Endothelial cell of umbilical vein (primary cell): ENCODE measurements around the gene TMEM41A. TPM values are rescaled to one million over a fixed set of nuclear protein-coding genes. Genes with fewer than 3 reads are reported as not detected.

Experiments
- Bru-seq: library from RNA; stranded (reverse); fragments of 400-500 nt; gene quantifications from one replicate; lab custom pipeline; 2021; lab: Mats Ljungman, UMichigan
- BruChase-seq, 2 experiments: library from RNA; stranded (reverse); fragments of 400-500 nt; gene quantifications; one replicate each; lab custom pipeline; 2021; lab: Mats Ljungman, UMichigan
- BruUV-seq: library from RNA; stranded (reverse); fragments of 400-500 nt; replicated peaks from 2 replicates; lab custom pipeline; 2021; lab: Mats Ljungman, UMichigan
- CTCF ChIA-PET: fragments of 300-600, 350-600 bp; sonication (Branson Sonifier 250); formaldehyde crosslinking; loops from one replicate; lab custom pipeline; 2021; ENCODE audit warnings: antibody characterized with exemption, inconsistent platforms; lab: Charles Lee
- POLR2A ChIA-PET: fragments of 300-600, 350-600 bp; sonication (Branson Sonifier 250); formaldehyde crosslinking; loops from one replicate; lab custom pipeline; 2021; ENCODE audit warnings: antibody characterized with exemption, inconsistent platforms; lab: Charles Lee
- DNase-seq: peaks from one replicate; pipeline ENCODE4 v3.0.0-alpha.2; 2011; ENCODE audit warnings: low read depth, low spot score
- FAIRE-seq: peaks from 2 replicates; lab custom pipeline; 2011; peaks lifted over from hg19 to GRCh38; lab: Jason Lieb, UNC
- H2AFZ ChIP-seq: 2 replicates; pipeline ENCODE4 v1.6.0; 2012; ENCODE audit warnings: low read depth, low read length, control low read depth, inconsistent platforms
- H3K27ac ChIP-seq: 2 replicates; pipeline ENCODE4 v1.5.1; 2011; ENCODE audit warnings: low read depth, mild to moderate bottlenecking, control low read depth, low read length, moderate library complexity; ENCODE audit not compliant: insufficient read depth
- H3K27me3 ChIP-seq, 2 experiments: 2 replicates each; pipeline versions ENCODE4 v1.6.0 to v1.6.1; 2011; ENCODE audit warnings: low read length in 2 of 2, mixed read lengths in 1 of 2; ENCODE audit not compliant: control insufficient read depth in 2 of 2, insufficient read depth in 2 of 2
- H3K36me3 ChIP-seq, 2 experiments: 2 replicates in 1 of 2; 3 replicates in 1 of 2; pipeline ENCODE4 v1.5.1; 2011; ENCODE audit warnings: low read length in 2 of 2, mild to moderate bottlenecking in 1 of 2, moderate library complexity in 1 of 2; ENCODE audit not compliant: control insufficient read depth in 2 of 2, insufficient read depth in 2 of 2; ENCODE audit errors: extremely low read depth in 1 of 2
- H3K4me1 ChIP-seq: 3 replicates; pipeline ENCODE4 v1.5.1; 2011; ENCODE audit warnings: mild to moderate bottlenecking, low read length; ENCODE audit not compliant: control insufficient read depth, insufficient read depth; ENCODE audit errors: extremely low read depth
- H3K4me2 ChIP-seq: 2 replicates; pipeline ENCODE4 v1.6.1; 2011; ENCODE audit warnings: low read length, control low read depth, mixed read lengths; ENCODE audit not compliant: insufficient read depth
- H3K4me3 ChIP-seq, 3 experiments: fragments of 200-600 bp in 1 of 3; sonication (generic), shearing (Covaris generic) in 1 of 3; replicated peaks in 1 of 3; 2 replicates each; pipeline ENCODE4 v1.5.1; 2011 to 2016; ENCODE audit warnings: control low read depth in 3 of 3, low read length in 3 of 3, mild to moderate bottlenecking in 2 of 3, inconsistent platforms in 1 of 3, low read depth in 1 of 3, moderate library complexity in 1 of 3; ENCODE audit not compliant: insufficient read depth in 1 of 3
- H3K79me2 ChIP-seq: 2 replicates; pipeline ENCODE4 v1.6.0; 2012; ENCODE audit warnings: low read length, inconsistent platforms; ENCODE audit not compliant: control insufficient read depth, insufficient read depth
- H3K9ac ChIP-seq: replicated peaks from 2 replicates; pipeline ENCODE3; 2011; ENCODE audit warnings: low read length, control low read depth; ENCODE audit not compliant: insufficient read depth; ENCODE audit errors: extremely low read depth
- H3K9me1 ChIP-seq: replicated peaks from 3 replicates; pipeline ENCODE4 v1.6.0; 2011; ENCODE audit warnings: mild to moderate bottlenecking, low read length; ENCODE audit not compliant: control insufficient read depth, insufficient read depth; ENCODE audit errors: extremely low read depth
- H3K9me3 ChIP-seq: replicated peaks from 2 replicates; pipeline ENCODE4 v1.5.1; 2012; ENCODE audit warnings: low read length, inconsistent platforms; ENCODE audit not compliant: control insufficient read depth, insufficient read depth
- H4K20me1 ChIP-seq: replicated peaks from 2 replicates; pipeline ENCODE3; 2011; ENCODE audit warnings: mild to moderate bottlenecking, low read length; ENCODE audit not compliant: control insufficient read depth, insufficient read depth; ENCODE audit errors: extremely low read depth
- EZH2 ChIP-seq: IDR thresholded peaks from 2 replicates; pipeline ENCODE4 v1.6.1; 2012; ENCODE audit warnings: borderline replicate concordance, low read depth, mild to moderate bottlenecking, moderate library complexity, low read length, inconsistent platforms; ENCODE audit not compliant: severe bottlenecking
- FOS ChIP-seq: IDR thresholded peaks from 2 replicates; pipeline ENCODE4 v1.6.1; 2011; ENCODE audit warnings: mild to moderate bottlenecking, low read length, moderate library complexity, borderline replicate concordance; ENCODE audit not compliant: insufficient read depth
- GATA2 ChIP-seq: IDR thresholded peaks from 2 replicates; pipeline ENCODE4 v1.7.0; 2011; ENCODE audit warnings: low read depth, mild to moderate bottlenecking, moderate library complexity, mixed read lengths, low read length; ENCODE audit not compliant: insufficient read length, insufficient read depth
- JUN ChIP-seq: IDR thresholded peaks from 2 replicates; pipeline ENCODE4 v1.6.1; 2011; ENCODE audit warnings: borderline replicate concordance, low read depth; ENCODE audit not compliant: insufficient read length, insufficient read depth
- MAX ChIP-seq: IDR thresholded peaks from 2 replicates; pipeline ENCODE4 v1.6.1; 2011; ENCODE audit not compliant: insufficient read depth, insufficient read length
- MYC ChIP-seq: IDR thresholded peaks from one replicate; pipeline ENCODE4 v1.6.1; 2011; ENCODE audit warnings: mild to moderate bottlenecking, low read depth, low read length
- POLR2A ChIP-seq: IDR thresholded peaks from 2 replicates; pipeline ENCODE4 v1.6.1; 2012; ENCODE audit warnings: low read depth, mild to moderate bottlenecking, control low read depth, low read length
- POLR2AphosphoS5 ChIP-seq: IDR thresholded peaks from 2 replicates; pipeline ENCODE4 v1.6.1; 2012; ENCODE audit warnings: low read depth, mild to moderate bottlenecking, control low read depth, low read length, moderate library complexity; ENCODE audit not compliant: insufficient read depth
- dilution Hi-C: fragments of 300-500 bp; cut with MboI; formaldehyde crosslinking; loops from one replicate; pipeline ENCODE4 v1.15.0; 2019; ENCODE audit warnings: low sequenced_read_pairs; ENCODE audit not compliant: extremely low pct_ligation_motif_present
- intact Hi-C: fragments of 100-400 bp; cut with micrococcal nuclease; formaldehyde crosslinking; loops from one replicate; pipeline ENCODE4 v1.10.0; 2022
- long read RNA-seq: library from polyadenylated mRNA; stranded (forward); transcript quantifications from one replicate; pipeline ENCODE4 v2.0.0, GENCODE V29; 2021
- polyA minus RNA-seq, 3 experiments: library from RNA; depleted of rRNA, polyadenylated mRNA; stranded (reverse); fragments of >200 nt; gene quantifications; 1 replicate in 1 of 3; 2 replicates in 2 of 3; pipeline ENCODE4 v1.2.3, GENCODE V29; 2011
- polyA plus RNA-seq, 4 experiments: library from polyadenylated mRNA; depleted of rRNA in 3 of 4; stranded (reverse) in 3 of 4; unstranded in 1 of 4; fragments of >200 nt; gene quantifications; 2 replicates each; pipeline versions ENCODE4 v1.2.1 to v1.2.3, GENCODE V29; 2011 to 2012; ENCODE audit warnings: missing spikeins in 1 of 4
- total RNA-seq: library from RNA; stranded (reverse); gene quantifications from 2 replicates; pipeline ENCODE4 v1.2.3, GENCODE V29; 2021
- TF ChIP-seq, protein P1 (sequence below), 2 donors: IDR thresholded peaks; 1 replicate in 1 of 2; 2 replicates in 1 of 2; pipeline ENCODE4 v1.5.1; 2011; ENCODE audit warnings: low read length in 2 of 2, mild to moderate bottlenecking in 2 of 2, moderate library complexity in 2 of 2, control low read depth in 1 of 2, inconsistent platforms in 1 of 2, low read depth in 1 of 2; ENCODE audit not compliant: insufficient read depth in 1 of 2; ENCODE audit errors: extremely low read depth in 1 of 2

TMEM41A gene
- 16.0 and 16.8 TPM in 2 replicates for total RNA-seq
- 15.9 and 18.5 TPM in 2 replicates for polyA plus RNA-seq
- 12.1 and 13.1 TPM in 2 replicates for polyA plus RNA-seq (2011; cell fraction: cytosol; rRNA removed)
- polyA plus RNA-seq (2011; cell fraction: nucleus; rRNA removed): 13.8 and 14.3 TPM in 2 replicates
- polyA plus RNA-seq (2012): 11.9 and 13.6 TPM in 2 replicates
- polyA minus RNA-seq: 22.1 and 24.0 TPM in 2 replicates
- 21.8 TPM for polyA minus RNA-seq (2011; cell fraction: cytosol; rRNA and poly(A)+ RNA removed)
- polyA minus RNA-seq (2011; cell fraction: nucleus; rRNA and poly(A)+ RNA removed): 14.2 and 19.2 TPM in 2 replicates
- Bru-seq, nascent RNA: percentile 74 among the genes with signal in this experiment
- BruChase-seq, experiment 1, labeled RNA remaining after a 6-hour chase: percentile 68 among the genes with signal in this experiment
- BruChase-seq, experiment 2, labeled RNA remaining after a 2-hour chase: percentile 84 among the genes with signal in this experiment
- long read RNA-seq, transcript TMEM41A-203 (5 exons, 2,827 nt): major isoform, 19 of 32 reads
- long read RNA-seq, partial matches to known transcripts: 0 of 32 reads
- long read RNA-seq, other reads (novel, unspliced or antisense): 11 of 32 reads

DNA sequence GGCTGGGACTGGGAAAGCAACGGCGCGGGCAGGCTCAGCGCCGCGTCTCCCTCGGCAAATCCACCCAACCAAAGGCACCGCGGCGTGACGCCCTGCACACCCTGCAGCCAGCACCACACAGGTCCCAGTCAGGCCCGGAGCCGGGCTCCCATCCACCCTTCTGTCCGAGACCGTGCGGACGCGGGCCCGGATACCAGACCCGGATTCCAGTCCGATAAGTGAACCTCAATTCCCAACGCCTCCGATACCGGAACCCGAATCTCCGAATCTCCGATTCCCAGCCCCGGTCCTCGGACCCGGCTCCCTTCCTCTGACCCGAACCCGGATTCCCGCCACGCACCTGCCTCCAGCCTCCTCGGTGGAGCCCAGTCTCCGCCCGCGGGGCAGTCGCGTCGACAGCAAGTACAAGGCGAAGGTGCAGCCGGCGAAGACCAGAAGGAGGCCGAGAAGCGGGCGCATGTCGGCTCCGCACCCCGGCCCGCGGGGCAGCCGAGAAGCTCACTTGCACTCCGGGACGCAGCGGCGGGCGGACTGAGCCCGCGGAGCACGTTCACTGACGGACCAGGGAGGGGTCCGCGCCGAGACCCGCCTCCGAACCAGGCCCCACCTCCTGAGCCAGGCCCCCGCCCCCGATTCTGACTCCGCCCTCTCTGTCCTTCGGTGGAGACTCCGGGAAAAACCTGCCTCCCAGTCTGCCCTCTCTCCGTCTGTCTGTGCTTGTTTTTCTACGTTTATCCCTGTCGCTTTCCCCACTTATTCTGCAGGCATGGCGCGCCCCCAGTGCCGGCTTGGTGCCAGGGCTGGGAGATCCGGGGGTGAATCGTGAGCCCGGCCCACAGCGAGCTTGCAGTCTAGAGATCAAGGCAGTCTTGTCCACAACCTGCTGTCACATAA lies at the start of gene TMEM41A:
Gene TMEM41A, minus strand, starts transcription at position 533 of the 894 bp plus-strand sequence. Its CDS starts 74 bp downstream, at position 459.
- Histone ChIP-seq H3K4me1 (peaks cover 5% of the 10 kb centered on the region), H2AFZ (peak within 1 kb of the TSS; percentile 91), H3K27me3 (peaks cover 2 to 8% of the 10 kb centered on the region in 2 experiments), H3K9me1 (no peaks in the 10 kb centered on the region), H3K36me3 (peaks cover 6 to 8% of the 10 kb centered on the region in 2 experiments), H3K79me2 (peaks cover 12% of the 10 kb centered on the region), H3K4me3 (peak within 1 kb of the TSS; percentile 55 to 93 (median 77)), H4K20me1 (no peaks in the 10 kb centered on the region), H3K9ac (peak within 1 kb of the TSS; percentile 75), H3K27ac (peak within 1 kb of the TSS; percentile 14), H3K9me3 (no peaks in the 10 kb centered on the region), H3K4me2 (peak within 1 kb of the TSS; percentile 74)
- peak; percentile 90 for DNase-seq
- FAIRE-seq: peak; percentile 92
- intact Hi-C loops (loop anchor here (1.0 to 5.0 kb wide), 4 partner anchors 38 to 282 kb away; partner anchors contain the start of gene SENP2), dilution Hi-C loops (no loop called here)
- no TSS peak for BruUV-seq
- ChIA-PET CTCF (interaction anchor here (0.6 to 1.5 kb wide), 8 partner anchors 38 to 654 kb away, joined by 3 to 18 read pairs (median 4); partner anchors contain the start of gene SENP2), POLR2A (interaction anchor here (0.7 to 1.4 kb wide), 3 partner anchors 18 to 87 kb away, joined by 3 to 4 read pairs (median 3); partner anchors contain the start of gene SENP2)
- no peak for TF ChIP-seq JUN
- TF ChIP-seq FOS: no peak
- TF ChIP-seq GATA2: no peak
- TF ChIP-seq, protein P1, sequence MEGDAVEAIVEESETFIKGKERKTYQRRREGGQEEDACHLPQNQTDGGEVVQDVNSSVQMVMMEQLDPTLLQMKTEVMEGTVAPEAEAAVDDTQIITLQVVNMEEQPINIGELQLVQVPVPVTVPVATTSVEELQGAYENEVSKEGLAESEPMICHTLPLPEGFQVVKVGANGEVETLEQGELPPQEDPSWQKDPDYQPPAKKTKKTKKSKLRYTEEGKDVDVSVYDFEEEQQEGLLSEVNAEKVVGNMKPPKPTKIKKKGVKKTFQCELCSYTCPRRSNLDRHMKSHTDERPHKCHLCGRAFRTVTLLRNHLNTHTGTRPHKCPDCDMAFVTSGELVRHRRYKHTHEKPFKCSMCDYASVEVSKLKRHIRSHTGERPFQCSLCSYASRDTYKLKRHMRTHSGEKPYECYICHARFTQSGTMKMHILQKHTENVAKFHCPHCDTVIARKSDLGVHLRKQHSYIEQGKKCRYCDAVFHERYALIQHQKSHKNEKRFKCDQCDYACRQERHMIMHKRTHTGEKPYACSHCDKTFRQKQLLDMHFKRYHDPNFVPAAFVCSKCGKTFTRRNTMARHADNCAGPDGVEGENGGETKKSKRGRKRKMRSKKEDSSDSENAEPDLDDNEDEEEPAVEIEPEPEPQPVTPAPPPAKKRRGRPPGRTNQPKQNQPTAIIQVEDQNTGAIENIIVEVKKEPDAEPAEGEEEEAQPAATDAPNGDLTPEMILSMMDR (IDR thresholded peaks at IDR 0.05; ENCODE audit: extremely low read depth in 1 of 2, insufficient read depth in 1 of 2, low read depth in 1 of 2, low read length in 2 of 2): no peak
- no peak for TF ChIP-seq EZH2
- TF ChIP-seq MAX: no peak
- TF ChIP-seq POLR2AphosphoS5: peak; percentile 88
- no peak for TF ChIP-seq MYC
- TF ChIP-seq POLR2A: peak; percentile 90
